GM21526 (cell line): ENCODE results near the gene DMD.
"Not testable (repeated sequence)": the region's sequence is repeated elsewhere in the genome, so short reads cannot be mapped to it uniquely, and the experiment has no call there.

Source experiments
- ATAC-seq: cut with Tn5 transposase; IDR thresholded peaks from one replicate; pipeline ENCODE4 v1.9.1; 2021; ENCODE audit warnings: moderate library complexity; ENCODE audit not compliant: unreplicated experiment, low FRiP score

DMD gene

DNA sequence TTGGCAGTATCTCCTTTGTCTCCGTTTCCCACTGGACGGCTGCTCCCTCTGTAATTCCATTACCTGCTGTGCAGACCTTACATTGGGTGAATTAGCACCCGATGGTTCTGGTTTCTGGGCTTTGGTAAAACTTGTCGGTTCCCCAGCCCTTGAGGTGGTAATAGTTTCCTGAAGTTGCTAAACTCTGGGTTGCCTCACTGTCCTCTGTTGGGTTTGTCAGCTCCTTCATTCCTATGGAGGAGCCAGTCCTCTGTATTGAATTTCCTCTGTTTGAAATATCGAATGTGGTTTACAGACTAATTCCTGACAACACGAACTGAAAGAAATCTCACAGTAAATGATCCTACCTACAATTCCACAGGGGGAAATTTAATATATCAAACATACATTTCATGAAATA is 1548.2 kb downstream of the DMD start:
- ATAC-seq = no peak

DNA sequence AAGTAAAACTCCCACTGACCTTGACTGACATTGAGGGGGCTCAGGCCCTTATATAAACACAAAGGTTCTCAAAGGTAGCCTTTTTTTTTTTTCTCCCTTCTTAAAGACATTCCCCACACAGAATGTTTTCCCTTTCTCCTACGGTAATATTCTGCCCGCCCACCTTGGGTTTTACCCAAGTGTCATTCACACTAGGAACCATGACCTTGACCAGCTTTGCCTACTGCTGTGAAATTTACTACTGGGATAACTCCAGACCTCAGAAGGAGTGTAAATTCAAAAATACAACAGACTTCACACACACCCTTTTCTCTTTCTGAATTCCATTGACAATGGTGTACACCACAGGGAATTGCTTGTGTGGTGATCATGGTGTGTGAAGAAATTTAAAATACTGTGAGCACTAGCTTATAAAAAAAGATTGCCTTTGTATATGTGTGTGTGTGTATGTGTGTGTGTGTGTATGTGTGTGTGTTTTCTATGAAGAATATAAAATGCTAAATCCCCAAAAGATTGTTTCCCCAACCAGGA is 1550.0 kb downstream of the DMD start:
- ATAC-seq = no peak

DNA sequence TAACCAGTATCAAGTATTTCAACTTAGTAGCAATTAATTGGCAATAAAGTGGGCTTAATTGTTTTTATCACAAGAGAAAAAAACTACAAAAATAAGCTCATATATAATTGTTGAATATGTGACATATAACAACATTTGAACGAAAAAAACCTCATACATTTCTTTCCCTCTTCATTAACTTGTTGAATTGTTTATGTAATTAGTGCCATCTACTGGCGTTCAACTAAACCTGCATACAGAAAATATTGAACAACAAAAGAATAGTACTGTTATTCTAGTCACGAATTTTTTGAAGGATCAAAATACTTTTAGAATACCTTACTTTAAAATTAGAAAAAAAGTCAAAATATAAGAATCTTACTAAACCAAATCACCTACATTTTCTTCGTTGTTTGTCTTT is 1553.0 kb downstream of the DMD start:
- no peak for ATAC-seq

DNA sequence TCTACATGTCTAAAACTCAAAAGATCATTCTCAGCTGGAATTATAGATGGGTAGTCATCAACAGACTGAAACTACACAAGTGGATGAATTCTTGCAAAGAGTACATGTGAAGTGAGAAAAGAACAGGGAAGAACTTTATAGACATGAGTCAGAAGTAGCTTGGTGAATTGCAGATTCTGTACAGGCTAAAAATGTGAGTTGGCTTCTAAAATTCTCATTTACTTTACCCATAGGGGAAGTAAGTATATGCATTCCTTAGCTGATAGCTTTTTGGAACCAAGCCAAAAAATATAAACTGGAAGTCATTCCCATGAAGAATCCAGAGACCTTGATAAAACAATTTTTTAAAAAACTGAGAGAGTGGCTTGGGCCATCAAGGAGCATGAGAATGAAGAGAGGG is 1555.3 kb downstream of the DMD start:
- ATAC-seq = no peak

DNA sequence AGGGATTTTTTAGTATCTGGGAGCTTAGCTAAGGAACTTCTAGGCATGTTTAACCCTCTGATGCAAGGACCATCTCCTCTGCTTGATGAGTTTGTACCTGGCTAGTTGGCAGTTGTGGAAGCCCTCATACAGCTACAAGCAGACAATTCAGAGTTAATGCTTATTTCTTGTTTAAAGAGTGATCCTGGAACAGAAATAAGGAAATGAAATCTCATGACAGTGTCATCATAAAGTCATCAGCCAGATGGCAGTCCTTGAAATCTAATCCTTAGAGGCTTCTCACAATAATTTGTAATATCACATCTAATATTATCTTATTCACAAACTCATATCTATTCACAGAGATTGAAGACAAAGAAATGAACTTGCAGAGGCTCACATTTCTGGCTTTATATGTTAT is 1557.9 kb downstream of the DMD start:
- ATAC-seq = no peak

DNA sequence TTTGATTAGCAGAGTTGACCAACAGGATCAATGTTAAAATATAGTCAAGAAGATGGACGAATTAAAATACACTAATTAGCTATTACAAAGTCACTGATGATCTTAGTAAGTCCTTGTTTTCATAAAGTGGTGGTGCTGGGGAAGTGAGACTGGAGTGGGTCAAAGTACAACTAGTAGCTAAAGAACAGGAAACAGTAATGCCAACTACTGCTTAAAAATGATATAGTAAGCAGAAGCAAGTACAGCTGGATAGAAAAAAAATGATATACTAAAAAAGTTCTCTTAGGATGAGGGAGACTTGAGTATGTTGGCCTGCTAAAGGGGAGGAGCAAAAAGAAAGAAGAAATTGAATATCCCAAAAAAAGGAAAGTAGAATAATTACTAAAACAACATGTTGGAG is 1558.7 kb downstream of the DMD start:
- no peak for ATAC-seq

DNA sequence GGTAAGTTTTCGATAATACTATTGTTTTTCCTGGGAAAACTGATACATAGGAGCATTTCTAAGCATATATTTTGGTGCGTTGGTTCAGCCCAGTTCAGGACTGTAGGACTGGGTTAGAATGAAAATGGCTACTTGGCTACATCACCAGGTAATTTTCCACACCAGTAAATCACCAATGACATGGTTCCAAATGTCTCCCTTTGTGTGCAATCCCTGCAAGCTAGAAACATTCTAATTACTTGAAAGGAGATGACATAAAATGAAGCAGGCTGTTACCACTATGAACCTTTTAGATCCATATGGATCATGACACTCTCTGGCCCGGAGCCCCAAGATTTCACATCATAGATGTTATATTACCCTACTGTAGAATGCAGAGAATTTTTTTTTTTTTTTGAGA is 1562.1 kb downstream of the DMD start:
- no peak for ATAC-seq

DNA sequence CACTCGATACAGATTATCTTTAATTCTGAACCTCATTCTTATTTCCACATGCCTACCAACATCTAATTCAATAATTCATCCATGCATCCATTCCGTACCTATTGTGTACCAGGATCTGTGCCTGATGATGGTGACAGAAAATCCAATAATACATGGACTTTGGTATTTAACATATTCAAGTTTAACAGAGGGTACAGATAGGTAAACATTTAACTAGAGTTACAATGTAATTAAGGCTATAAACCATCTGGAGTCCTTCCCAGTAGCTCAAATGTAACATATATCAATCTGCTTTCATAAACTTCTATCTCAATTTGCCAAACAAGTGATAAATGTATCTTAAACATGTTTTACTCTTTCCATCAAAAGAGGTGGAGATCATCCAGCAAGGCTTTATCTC is 1578.0 kb downstream of the DMD start:
- no peak for ATAC-seq

DNA sequence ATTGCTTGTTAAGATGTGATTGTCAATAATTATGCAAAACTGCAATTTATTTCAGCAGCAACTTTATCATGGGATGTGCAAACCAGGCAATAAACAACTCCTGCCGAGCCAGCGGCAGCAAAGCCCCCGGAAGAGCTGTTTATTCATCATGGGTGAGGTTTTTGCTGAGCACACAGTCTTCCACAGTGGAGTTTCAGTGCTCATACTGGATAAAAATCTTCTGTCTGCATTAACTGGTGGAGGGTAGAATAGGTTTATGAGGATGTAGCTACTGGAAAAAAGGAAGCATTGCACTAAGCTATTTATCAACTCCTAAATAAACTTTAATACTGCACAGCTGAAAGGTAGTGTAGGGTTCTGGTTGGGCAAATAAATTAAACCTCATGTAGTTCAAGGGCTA is 1582.2 kb downstream of the DMD start:
- ATAC-seq = no peak

DNA sequence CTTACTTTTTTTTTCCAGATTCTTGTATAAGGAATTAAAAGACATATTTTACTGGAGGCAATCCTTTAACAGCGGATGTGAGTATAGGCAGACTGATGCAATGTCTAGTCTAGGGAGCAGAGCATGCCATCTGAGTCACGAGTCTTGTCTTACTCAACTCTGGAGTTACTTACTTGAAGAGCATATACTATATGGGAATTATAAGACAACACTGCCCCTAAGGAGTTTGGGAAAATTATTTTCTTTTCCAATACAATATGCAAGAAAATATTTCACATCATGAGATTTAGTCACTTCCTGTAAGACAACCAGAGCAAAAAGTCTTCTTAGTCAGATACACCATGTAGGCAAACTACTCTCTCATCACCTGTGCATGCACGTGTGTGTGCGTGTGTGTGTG is 1602.2 kb downstream of the DMD start:
- no peak for ATAC-seq

DNA sequence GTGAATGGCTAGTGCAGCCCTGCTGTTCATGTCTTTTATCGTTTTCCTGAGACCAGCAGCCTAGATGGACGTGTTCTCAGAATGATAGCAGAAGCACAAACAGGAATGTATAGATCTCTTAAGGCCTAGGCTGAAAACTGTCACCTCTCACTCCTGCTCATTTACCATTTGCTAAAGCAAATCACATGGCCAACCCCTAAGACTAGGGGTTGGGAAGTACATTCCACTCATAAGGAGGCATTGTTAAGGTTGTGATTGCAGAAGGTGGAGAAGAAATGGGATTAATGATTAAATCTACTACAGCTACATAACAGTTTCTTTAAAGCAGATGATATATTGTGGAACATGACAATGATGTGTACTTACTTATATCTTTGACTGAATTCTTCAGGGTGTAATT is 1602.7 kb downstream of the DMD start:
- no peak for ATAC-seq

DNA sequence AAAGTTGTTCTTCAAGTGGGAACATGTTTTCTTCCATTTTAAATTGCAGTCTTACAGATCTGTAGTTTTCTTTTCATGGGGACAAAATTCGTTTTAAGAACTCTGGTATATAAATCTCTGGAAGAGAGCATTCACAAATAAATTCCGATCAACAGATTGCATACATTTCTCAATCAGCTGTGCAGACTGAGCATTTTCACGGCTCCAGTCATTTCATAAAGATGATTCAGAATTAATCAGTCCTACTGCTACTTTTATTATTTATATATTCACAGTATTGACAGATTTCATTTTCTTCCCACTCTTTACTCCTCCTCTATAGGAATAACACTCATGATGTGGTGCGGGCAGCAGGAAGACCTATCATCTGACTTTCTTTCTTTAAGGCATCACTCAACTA is 1604.6 kb downstream of the DMD start:
- ATAC-seq = no peak

DNA sequence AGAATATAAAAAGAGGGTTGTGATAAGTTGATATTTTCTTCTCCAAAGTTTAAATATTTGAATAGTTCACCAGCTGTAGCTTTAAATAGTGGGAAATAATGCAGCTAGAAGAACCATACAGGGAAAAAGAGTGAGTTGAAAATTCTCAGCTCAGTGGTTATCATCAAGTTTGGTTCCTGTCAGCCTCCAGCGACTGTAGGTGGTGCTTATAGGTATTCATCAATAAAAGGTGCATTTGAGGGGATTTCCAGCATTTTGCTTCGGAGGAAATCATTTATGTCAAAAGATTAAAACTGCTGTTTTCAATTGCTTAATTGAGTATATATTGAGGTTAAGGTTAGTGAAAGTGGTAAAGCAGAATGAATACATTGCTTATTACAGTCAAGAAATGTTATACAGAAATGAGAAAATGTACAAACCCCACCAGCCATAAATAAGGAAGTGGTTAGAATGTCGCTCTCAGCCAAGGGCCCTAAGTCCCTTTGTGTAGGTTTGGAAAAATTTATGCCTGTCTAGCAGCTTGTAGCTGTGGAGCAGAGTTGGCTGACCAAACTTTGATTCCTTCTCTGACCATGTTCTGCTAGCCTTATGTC is 1606.6 kb downstream of the DMD start:
- peak; percentile 70 for ATAC-seq

DNA sequence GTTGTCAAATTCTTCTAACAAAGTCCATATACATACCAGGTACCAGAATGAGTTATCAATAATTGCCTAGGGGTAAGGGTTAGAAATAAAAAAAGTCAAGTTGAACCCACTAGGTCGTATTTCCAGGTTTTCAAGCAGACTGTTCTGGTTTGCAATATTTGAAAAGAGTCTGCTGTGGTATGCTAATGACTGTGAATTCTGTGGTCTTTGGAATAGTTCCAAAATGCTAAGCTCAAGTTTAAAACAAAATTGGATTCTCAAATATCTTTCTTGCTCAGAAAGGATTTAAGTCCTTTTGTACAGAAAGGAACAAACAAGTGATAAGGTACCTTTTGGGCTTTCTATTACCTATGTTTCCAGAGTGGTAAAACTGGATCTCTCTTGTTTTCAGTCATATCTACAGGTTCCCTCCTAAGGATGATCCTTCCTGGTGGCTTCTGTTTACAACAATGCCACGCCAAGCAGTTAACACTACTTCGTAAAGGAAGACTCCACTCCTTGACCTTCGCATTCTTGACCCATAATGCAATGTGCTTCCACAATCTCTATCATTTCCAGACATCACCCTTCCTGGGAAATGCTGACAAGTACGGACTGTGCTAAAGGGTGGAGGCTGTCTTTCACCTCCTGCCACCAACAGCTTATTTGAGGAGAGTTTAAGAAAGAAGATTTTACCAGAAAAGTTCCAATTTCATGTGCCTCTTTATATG is 1607.8 kb downstream of the DMD start:
- ATAC-seq = no peak

DNA sequence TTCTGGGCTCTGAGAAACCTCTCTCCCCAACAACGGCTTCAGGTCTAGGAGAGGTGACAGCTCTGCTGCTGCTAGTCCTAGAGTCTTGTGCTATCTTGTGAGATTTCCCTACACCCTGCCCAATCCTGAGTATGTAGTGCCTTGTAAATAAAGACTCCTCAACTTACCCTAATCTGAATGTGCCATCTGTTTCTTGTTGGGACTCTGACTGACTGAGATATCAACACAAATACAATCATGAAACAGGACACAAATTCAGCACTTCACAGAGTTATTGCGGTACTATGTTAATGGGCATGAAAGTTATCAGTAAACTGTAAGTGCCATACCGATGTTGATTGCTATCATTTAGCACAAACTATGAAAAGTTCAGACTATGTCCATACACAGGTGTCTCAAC is 1610.5 kb downstream of the DMD start:
- ATAC-seq = no peak

DNA sequence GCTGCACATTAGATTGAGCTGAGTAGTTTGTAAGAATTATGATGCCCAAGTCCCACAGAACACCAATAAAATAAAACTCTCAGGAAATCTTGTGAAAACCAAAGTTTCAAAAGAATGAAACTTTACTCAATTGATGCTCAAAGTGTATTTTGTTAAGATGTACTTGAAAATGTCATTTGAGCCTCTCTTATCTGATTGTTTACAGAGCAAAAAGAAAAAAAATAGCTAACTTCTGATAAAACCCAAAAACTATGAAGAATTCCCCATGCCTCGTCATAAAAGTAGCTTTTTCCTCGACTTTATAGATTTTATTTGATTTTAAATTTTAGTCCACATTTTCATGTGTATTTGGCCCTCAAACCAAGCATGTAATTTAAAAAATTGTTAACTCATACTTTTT is 1618.0 kb downstream of the DMD start:
- no peak for ATAC-seq

DNA sequence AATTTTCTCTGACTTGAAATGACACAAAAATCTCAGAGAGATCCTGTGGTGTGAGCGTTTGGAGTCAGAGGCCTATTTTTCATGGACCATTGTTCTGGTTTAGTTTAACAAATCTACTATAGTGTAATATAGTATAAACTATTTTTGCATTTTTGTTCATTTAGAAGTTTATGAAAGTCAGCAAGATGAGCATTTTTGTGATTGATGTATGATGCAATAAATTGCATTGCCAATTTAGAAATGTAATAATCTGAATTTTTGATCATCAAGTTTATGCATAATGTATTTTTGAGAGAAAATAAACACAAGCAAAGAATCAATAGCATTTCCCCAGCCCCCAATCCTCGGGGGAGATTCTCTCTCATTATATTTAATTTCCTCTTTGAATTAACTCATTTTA is 1620.0 kb downstream of the DMD start:
- ATAC-seq = no peak

DNA sequence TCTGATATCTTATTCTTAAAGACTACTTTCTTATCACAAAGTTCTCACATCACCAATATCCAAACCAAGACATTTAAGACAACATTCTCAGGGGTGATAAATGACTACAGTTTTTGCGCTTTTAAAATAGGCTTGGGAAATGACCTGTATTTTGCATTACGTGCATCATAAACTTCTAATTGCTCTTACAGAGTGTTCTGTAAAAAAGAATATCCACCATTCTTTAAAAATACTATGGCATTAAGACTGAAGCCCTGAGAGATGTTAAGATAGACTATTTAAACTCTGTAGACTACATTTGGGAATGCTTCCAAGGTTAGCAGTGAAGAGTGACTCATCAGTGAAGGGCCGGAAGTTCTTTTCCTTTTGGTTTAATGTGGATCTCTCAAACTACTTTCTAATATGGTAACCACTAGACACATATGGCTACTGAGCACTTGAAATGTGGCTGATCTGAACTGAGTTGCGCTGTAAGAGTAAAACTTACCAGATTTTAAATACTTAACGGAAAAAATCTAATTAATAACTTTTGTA is 1620.7 kb downstream of the DMD start:
- no peak for ATAC-seq

DNA sequence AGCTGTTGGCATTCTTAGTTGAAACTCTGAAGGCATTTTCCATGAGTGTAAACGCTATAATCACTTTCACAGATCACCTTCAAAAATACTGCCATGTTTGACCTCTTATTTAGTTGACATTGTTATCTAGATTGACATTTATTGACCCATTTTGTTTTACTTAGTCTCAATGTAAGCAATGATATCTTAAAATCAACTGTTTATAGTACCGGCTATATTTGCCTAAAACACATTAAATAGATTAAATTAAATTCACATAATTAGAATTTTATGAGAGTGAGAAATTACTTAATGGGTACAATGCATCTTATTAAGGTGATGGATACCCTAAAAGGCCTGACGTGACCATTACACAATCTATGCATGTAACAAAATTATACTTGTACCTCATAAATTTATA is 1621.8 kb downstream of the DMD start:
- no peak for ATAC-seq

DNA sequence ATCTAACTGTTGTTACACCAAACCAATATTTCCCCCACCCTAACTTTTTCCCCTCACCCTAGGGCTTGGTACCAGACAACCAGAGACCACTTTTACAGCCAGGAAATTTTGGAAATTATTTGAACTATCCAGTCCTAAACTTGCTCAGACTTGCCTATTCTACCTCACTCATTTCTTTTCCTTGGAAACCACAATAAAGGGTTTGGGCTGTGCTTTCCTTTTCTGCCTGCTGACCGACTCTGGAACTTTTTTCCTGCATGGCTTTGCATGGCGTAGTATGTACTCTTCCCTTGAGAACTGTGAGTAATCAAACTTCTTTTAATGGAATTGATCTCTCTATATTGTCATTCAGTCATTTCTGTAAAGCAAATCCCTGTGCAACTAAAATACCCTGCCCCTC is 1623.0 kb downstream of the DMD start:
- no peak for ATAC-seq

DNA sequence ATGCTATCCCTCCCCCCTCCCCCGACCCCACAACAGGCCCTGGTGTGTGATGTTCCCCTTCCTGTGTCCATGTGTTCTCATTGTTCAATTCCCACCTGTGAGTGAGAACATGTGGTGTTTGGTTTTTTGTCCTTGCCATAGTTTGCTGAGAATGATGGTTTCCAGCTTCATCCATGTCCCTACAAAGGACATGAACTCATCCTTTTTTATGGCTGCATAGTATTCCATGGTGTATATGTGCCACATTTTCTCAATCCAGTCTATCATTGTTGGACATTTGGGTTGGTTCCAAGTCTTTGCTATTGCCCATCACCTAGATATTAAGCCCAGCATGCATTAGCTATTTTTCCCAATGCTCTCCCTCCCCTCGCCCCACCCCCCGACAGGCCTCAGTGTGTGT is 1627.5 kb downstream of the DMD start:
- not testable (repeated sequence) for ATAC-seq

DNA sequence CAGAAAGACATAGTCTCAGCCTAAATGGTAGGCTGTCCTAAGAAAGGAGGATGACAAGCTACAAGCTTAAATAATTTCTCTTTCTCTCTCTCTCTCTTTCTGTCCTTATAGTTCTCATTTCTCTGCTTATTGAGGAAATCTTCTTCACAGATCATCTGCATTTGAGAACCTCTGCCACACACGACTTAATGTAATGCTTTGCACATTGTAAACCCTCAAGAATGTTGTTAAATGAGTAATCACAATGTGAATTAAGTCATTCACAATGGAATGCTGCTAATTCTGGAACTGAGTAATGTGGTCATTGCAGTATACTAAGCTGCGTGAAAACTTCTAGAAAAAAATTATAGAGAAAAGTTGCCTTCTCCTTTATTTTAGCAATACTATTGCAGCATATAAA is 1630.6 kb downstream of the DMD start:
- ATAC-seq = no peak
